ENCODE results near the gene MRPL53. TPM values are rescaled to one million over a fixed set of nuclear protein-coding genes. Genes with fewer than 3 reads are reported as not detected.

MRPL53 gene
- total RNA-seq, 4 donors from 2014 or later, result 8.8 to 101 (median 45.8) TPM

- intact Hi-C loops (cut with DNase I; ENCODE audit: low total_unique reads), result no loop called here
- Histone ChIP-seq H3K4me1 (no peaks in the 10 kb centered on the region), H3K4me3 (no peak overlapping the region), H3K36me3 (no peaks in the 10 kb centered on the region), H3K27ac (no peak overlapping the region), H3K9me3 (no peaks in the 10 kb centered on the region), H3K27me3 (no peaks in the 10 kb centered on the region)
- TF ChIP-seq CTCF (IDR thresholded peaks at IDR 0.05), result no peak
- no peak for TF ChIP-seq POLR2A (IDR thresholded peaks at IDR 0.05)
- DNase-seq, result no peak
Measured at GRCh38 chr2:74424995-74425406, 47.5 kb downstream of the MRPL53 start.

DNA sequence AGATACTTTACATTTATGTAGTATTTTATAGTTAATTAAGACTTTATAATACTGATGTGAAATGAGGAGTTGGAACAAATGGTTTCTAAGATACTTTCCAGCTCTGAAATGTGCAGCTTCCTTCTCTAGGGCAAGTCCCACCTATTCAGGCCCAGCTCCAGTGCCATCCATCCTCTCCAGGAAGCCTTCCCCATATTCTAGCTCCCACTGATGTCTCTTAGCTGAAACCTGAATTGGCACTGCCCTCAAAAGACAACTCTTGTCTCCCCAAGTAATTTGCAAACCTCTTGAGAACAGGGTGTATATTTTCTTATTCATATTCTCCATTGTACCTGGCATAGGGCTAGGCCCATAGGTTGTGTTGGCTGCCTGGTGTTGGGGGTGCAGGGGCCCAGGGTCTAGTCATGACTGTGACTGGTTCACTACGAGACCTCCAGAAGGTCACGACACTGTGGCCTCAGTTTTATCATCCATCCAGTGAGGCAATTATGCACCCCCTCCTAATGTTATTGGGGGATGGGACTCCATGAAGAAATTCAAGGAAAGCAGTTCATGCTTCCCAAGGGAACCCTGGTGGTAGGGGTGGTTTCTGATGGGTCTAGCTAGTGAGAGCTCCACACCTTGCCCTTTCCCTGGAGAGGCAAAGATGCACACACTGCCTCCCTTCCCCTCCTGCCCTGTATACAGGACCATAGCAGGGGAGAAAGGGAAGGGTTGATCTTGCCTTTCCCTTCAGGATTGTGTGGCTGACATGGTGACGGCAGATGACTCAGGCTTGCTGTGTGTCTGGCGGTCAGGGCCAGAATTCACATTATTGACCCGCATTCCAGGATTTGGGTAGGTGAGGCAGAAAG is 48.1 kb downstream of the MRPL53 start:
- Histone ChIP-seq H3K4me3 (no peak overlapping the region), H3K36me3 (no peaks in the 10 kb centered on the region), H3K9me3 (no peaks in the 10 kb centered on the region), H3K4me1 (no peaks in the 10 kb centered on the region), H3K27ac (no peak overlapping the region), H3K27me3 (no peaks in the 10 kb centered on the region)
- intact Hi-C loops (cut with DNase I; ENCODE audit: low total_unique reads), result no loop called here
- TF ChIP-seq POLR2A (IDR thresholded peaks at IDR 0.05), result no peak
- TF ChIP-seq CTCF (IDR thresholded peaks at IDR 0.05), result no peak
- DNase-seq, result peak in 1 of 2 donors; percentile 2

DNA sequence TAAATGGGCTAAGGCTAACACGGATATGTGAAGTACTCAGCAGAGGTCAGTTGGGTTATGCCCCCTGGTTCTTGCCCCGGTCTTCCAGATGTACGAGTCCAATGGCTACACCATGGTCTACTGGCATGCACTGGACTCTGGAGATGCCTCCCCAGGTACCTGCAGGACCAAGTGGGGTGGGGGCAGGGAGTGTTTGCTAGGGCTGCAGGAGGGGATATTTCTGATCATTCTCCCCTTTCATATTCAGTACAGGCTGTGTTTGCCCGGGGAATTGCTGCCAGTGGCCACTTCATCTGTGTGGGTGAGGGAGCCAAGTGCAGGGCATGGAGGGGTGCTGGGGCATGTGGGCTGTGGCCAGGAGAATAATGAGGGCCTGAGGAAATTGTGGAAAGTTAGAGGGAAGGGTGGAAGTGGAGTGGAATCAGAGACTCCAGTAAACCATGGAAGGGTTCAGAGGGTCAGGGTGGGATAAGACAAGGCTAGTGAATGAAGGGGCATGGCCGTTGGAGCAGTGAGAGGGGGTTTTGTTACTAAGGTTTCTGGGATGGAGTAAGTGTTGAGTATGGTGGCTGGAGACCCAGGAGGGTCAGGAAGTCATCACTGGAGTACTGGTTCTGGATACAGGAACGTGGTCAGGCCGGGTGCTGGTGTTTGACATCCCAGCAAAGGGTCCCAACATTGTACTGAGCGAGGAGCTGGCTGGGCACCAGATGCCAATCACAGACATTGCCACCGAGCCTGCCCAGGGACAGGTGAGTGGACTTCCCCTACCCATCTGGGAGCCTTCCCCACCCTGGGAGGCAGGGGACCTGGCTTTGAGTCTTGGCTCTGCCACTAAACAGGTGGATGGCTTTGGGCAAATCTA is 49.0 kb downstream of the MRPL53 start:
- Histone ChIP-seq H3K27ac (no peak overlapping the region), H3K27me3 (no peaks in the 10 kb centered on the region), H3K9me3 (no peaks in the 10 kb centered on the region), H3K4me1 (no peaks in the 10 kb centered on the region), H3K4me3 (no peak overlapping the region), H3K36me3 (no peaks in the 10 kb centered on the region)
- DNase-seq, result no peak
- intact Hi-C loops (cut with DNase I; ENCODE audit: low total_unique reads), result no loop called here
- TF ChIP-seq CTCF (IDR thresholded peaks at IDR 0.05) (no peak), POLR2A (IDR thresholded peaks at IDR 0.05) (no peak)

Other genes with a start within 250 kb of the MRPL53 start
- 10 to 100 TPM in 1 of 4 donors, 1 to 10 TPM in 3; 2.1 to 15.1 (median 5.3) TPM for gene SLC4A5, start 129.3 kb downstream of the MRPL53 start, total RNA-seq
- gene DCTN1, start 92.4 kb downstream of the MRPL53 start, total RNA-seq, result 100 to 1,000 TPM in 2 of 4 donors, 10 to 100 TPM in 2; 48.2 to 140 (median 95.0) TPM
- gene C2orf81, start 51.1 kb downstream of the MRPL53 start, total RNA-seq, result 1 to 10 TPM in 3 of 4 donors, not detected in 1; 2.1 to 5.7 (median 2.9) TPM
- 10 to 100 TPM in 3 of 4 donors, not detected in 1; 12.3 to 19.7 (median 16.3) TPM for gene WDR54, start 51.0 kb downstream of the MRPL53 start, total RNA-seq
- gene RTKN, start 30.7 kb downstream of the MRPL53 start, total RNA-seq, result 10 to 100 TPM in 2 of 4 donors, 1 to 10 TPM in 2; 9.8 to 36.3 (median 12.0) TPM
- gene INO80B, start 17.6 kb downstream of the MRPL53 start, total RNA-seq, result 10 to 100 TPM; 28.5 to 63.3 (median 48.0) TPM
- gene WBP1, start 14.2 kb downstream of the MRPL53 start, total RNA-seq, result 10 to 100 TPM; 25.4 to 74.2 (median 50.8) TPM
- gene MOGS, start 7.3 kb downstream of the MRPL53 start, total RNA-seq, result 10 to 100 TPM; 20.2 to 56.2 (median 29.8) TPM
- gene CCDC142, start 10.3 kb upstream of the MRPL53 start, total RNA-seq, result 10 to 100 TPM; 10.9 to 42.8 (median 35.7) TPM
- 10 to 100 TPM in 3 of 4 donors, 1 to 10 TPM in 1; 8.5 to 29.2 (median 17.5) TPM for gene TTC31, start 10.4 kb upstream of the MRPL53 start, total RNA-seq
- gene LBX2, start 26.9 kb upstream of the MRPL53 start, total RNA-seq, result 1 to 10 TPM in 1 of 4 donors, not detected in 3; 2.9 TPM
- gene PCGF1, start 35.0 kb upstream of the MRPL53 start, total RNA-seq, result 10 to 100 TPM in 2 of 4 donors, 1 to 10 TPM in 2; 2.9 to 11.3 (median 9.7) TPM
- gene TLX2, start 41.8 kb upstream of the MRPL53 start, total RNA-seq, result under 1 TPM in 1 of 4 donors, not detected in 3; 0.55 TPM
- not detected for gene DQX1, start 53.6 kb upstream of the MRPL53 start, total RNA-seq
- gene AUP1, start 57.0 kb upstream of the MRPL53 start, total RNA-seq, result 10 to 100 TPM; 62.8 to 87.0 (median 70.7) TPM
- gene HTRA2, start 57.3 kb upstream of the MRPL53 start, total RNA-seq, result 10 to 100 TPM; 13.1 to 40.1 (median 33.9) TPM
- gene LOXL3, start 81.3 kb upstream of the MRPL53 start, total RNA-seq, result 10 to 100 TPM in 3 of 4 donors, 1 to 10 TPM in 1; 9.5 to 26.5 (median 17.5) TPM
- gene DOK1, start 82.0 kb upstream of the MRPL53 start, total RNA-seq, result 10 to 100 TPM in 3 of 4 donors, under 1 TPM in 1; 0.29 to 85.0 (median 13.8) TPM
- gene M1AP, start 175.7 kb upstream of the MRPL53 start, total RNA-seq, result under 1 TPM in 2 of 4 donors, not detected in 2; 0.49 to 0.76 TPM
- 10 to 100 TPM in 1 of 4 donors, 1 to 10 TPM in 3; 1.3 to 14.5 (median 4.8) TPM for gene SEMA4F, start 181.6 kb upstream of the MRPL53 start, total RNA-seq